Subcutaneous abdominal adipose tissue (tissue), 5 donors: Measurements from ENCODE around the gene TTC28.
"Not testable (repeated sequence)": the region's sequence is repeated elsewhere in the genome, so short reads cannot be mapped to it uniquely, and the experiment has no call there.

ENCODE experiments used
- H3K27ac ChIP-seq: one replicate; pipeline ENCODE4 v1.7.0; 2013; ENCODE audit warnings: low read depth, mild to moderate bottlenecking, inconsistent platforms, low read length, moderate library complexity
- H3K27me3 ChIP-seq, 5 donors: one replicate each; pipeline ENCODE4 v1.7.0; 2013; ENCODE audit warnings: low read length in 5 of 5, inconsistent platforms in 1 of 5; ENCODE audit not compliant: control insufficient read depth in 5 of 5, insufficient read depth in 4 of 5
- H3K36me3 ChIP-seq, 5 donors: one replicate each; pipeline ENCODE4 v1.7.0; 2013; ENCODE audit warnings: low read length in 5 of 5; ENCODE audit not compliant: control insufficient read depth in 5 of 5, insufficient read depth in 5 of 5
- H3K4me1 ChIP-seq, 5 donors: one replicate each; pipeline ENCODE4 v1.7.0; 2013; ENCODE audit warnings: low read length in 5 of 5, mild to moderate bottlenecking in 3 of 5, moderate library complexity in 1 of 5; ENCODE audit not compliant: control insufficient read depth in 5 of 5, insufficient read depth in 5 of 5
- H3K4me3 ChIP-seq, 5 donors: one replicate each; pipeline ENCODE4 v1.7.0; 2013; ENCODE audit warnings: low read length in 5 of 5, low read depth in 1 of 5
- H3K9ac ChIP-seq, 5 donors: one replicate each; pipeline ENCODE4 v1.7.0; 2013; ENCODE audit warnings: low read length in 5 of 5, mild to moderate bottlenecking in 4 of 5, moderate library complexity in 3 of 5
- H3K9me3 ChIP-seq, 5 donors: one replicate each; pipeline ENCODE4 v1.7.0; 2013; ENCODE audit warnings: low read length in 5 of 5; ENCODE audit not compliant: control insufficient read depth in 5 of 5
- donor health status: healthy.
- donor health status: healthy.
- donor health status: healthy.
- donor health status: healthy.
- donor health status: healthy.

Gene TTC28

GRCh38 chr22:28544431-28544868 is 135.2 kb downstream of the TTC28 start:
- Histone ChIP-seq H3K27me3 (no peaks in the 10 kb centered on the region), H3K4me3 (no peak overlapping the region), H3K36me3 (no peaks in the 10 kb centered on the region), H3K27ac (no peak overlapping the region), H3K9ac (no peak overlapping the region), H3K9me3 (peaks cover 0 to 4% (median 0%) of the 10 kb centered on the region in 5 donors), H3K4me1 (peaks cover 0 to 8% (median 4%) of the 10 kb centered on the region in 5 donors)

GRCh38 chr22:28542980-28543621 is 136.5 kb downstream of the TTC28 start:
- Histone ChIP-seq H3K9ac (no peak overlapping the region), H3K4me1 (peaks cover 0 to 8% (median 4%) of the 10 kb centered on the region in 5 donors), H3K4me3 (no peak overlapping the region), H3K27me3 (no peaks in the 10 kb centered on the region), H3K36me3 (no peaks in the 10 kb centered on the region), H3K27ac (no peak overlapping the region), H3K9me3 (peaks cover 0 to 4% (median 0%) of the 10 kb centered on the region in 5 donors)

GRCh38 chr22:28541137-28541536 is 138.5 kb downstream of the TTC28 start:
- no peak overlapping the region for H3K9ac ChIP-seq
- no peak overlapping the region for H3K4me3 ChIP-seq

GRCh38 chr22:28538922-28539321 is 140.7 kb downstream of the TTC28 start:
- Histone ChIP-seq H3K4me3 (no peak overlapping the region), H3K27ac (no peak overlapping the region), H3K27me3 (no peaks in the 10 kb centered on the region), H3K9me3 (peaks cover 0 to 4% (median 0%) of the 10 kb centered on the region in 5 donors), H3K9ac (no peak overlapping the region), H3K36me3 (no peaks in the 10 kb centered on the region), H3K4me1 (no peaks in the 10 kb centered on the region)

More at GRCh38 chr22:28541137-28541536, 138.5 kb downstream of the TTC28 start:
- peaks cover 0 to 4% (median 0%) of the 10 kb centered on the region in 5 donors for H3K9me3 ChIP-seq
- H3K27me3 ChIP-seq: no peaks in the 10 kb centered on the region
- H3K36me3 ChIP-seq: no peaks in the 10 kb centered on the region
- H3K27ac ChIP-seq: no peak overlapping the region
- H3K4me1 ChIP-seq: no peaks in the 10 kb centered on the region

GRCh38 chr22:28530565-28530964 is 149.1 kb downstream of the TTC28 start:
- not testable (repeated sequence) for H3K4me3 ChIP-seq, H3K36me3 ChIP-seq, H3K27me3 ChIP-seq, H3K9ac ChIP-seq, H3K27ac ChIP-seq, H3K9me3 ChIP-seq, H3K4me1 ChIP-seq

DNA sequence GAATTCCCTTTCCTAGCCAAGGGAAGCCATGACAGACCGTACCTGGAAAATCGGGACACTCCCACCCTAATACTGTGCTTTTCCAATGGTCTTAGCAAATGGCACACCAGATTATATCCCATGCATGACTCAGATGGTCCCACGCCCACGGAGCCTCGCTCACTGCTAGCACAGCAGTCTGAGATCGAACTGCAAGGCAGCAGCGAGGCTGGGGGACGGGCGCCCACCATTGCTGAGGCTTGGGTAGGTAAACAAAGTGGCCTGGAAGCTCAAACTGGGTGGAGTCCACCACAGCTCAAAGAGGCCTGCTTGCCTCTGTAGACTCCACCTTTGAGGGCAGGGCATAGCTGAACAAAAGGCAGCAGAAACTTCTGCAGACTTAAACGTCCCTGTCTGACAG is 150.5 kb downstream of the TTC28 start:
- H3K4me3 ChIP-seq, H3K36me3 ChIP-seq, H3K9me3 ChIP-seq, H3K27ac ChIP-seq, H3K4me1 ChIP-seq, H3K27me3 ChIP-seq, H3K9ac ChIP-seq: not testable (repeated sequence)

DNA sequence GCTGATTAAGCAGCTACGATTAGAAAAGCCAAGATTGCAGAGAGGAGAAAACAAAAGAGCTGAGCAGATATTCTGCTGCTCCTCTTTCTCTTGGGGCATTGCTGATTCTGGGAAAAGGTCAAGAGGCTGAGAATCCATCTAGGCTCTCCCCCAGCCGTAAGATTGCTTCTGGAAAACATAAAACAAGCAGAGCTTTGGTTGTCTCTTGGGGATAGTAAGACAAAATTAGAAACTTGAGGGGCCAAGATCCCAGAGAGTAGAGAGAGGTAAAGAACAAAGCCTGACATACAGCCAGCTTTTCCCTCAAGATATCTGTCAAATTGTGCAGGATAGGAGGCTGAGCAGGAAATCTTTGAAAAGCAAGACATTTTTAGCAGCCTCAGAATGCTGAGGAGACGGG is 158.2 kb downstream of the TTC28 start:
- H3K9ac ChIP-seq: no peak overlapping the region
- no peaks in the 10 kb centered on the region for H3K36me3 ChIP-seq
- H3K4me1 ChIP-seq: peaks cover 3 to 12% (median 9%) of the 10 kb centered on the region in 5 donors
- no peak overlapping the region for H3K27ac ChIP-seq
- no peaks in the 10 kb centered on the region for H3K27me3 ChIP-seq
- H3K9me3 ChIP-seq: no peaks in the 10 kb centered on the region
- no peak overlapping the region for H3K4me3 ChIP-seq

- no peaks in the 10 kb centered on the region for H3K36me3 ChIP-seq
- H3K9me3 ChIP-seq: no peaks in the 10 kb centered on the region
- H3K9ac ChIP-seq: no peak overlapping the region
- H3K4me1 ChIP-seq: peaks cover 0 to 9% (median 5%) of the 10 kb centered on the region in 5 donors
- no peaks in the 10 kb centered on the region for H3K27me3 ChIP-seq
- H3K27ac ChIP-seq: no peak overlapping the region
- H3K4me3 ChIP-seq: no peak overlapping the region
Observed at GRCh38 chr22:28514321-28514821, 165.3 kb downstream of the TTC28 start.

DNA sequence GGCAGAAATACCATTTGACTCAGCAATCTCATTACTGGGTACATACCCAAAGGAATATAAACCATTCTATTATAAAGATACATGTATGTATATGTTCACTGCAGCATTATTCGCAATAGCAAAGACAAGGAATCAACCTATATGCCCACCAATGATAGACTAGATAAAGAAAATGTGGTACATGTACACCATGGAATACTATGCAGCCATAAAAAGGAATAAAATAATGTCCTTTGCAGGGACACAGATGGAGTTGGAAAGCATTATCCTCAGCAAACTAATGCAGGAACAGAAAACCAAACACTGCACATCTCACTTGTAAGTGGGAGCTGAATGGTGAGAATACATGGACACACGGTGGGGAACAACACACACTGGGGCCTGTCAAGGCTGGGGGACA is 167.3 kb downstream of the TTC28 start:
- not testable (repeated sequence) for H3K27me3 ChIP-seq, H3K9me3 ChIP-seq, H3K36me3 ChIP-seq, H3K4me3 ChIP-seq, H3K4me1 ChIP-seq, H3K27ac ChIP-seq, H3K9ac ChIP-seq

GRCh38 chr22:28507896-28508295 is 171.7 kb downstream of the TTC28 start:
- H3K4me3 ChIP-seq: no peak overlapping the region
- no peaks in the 10 kb centered on the region for H3K4me1 ChIP-seq
- no peaks in the 10 kb centered on the region for H3K27me3 ChIP-seq
- no peak overlapping the region for H3K9ac ChIP-seq
- no peak overlapping the region for H3K27ac ChIP-seq
- H3K9me3 ChIP-seq: peaks cover 0 to 3% (median 0%) of the 10 kb centered on the region in 5 donors
- no peaks in the 10 kb centered on the region for H3K36me3 ChIP-seq
